Activated T-cell treated with anti-CD3 and anti-CD28 coated beads for 1 hour (primary cell): Measurements from ENCODE around the gene EPB41L4A.
"Not testable (repeated sequence)": the region's sequence is repeated elsewhere in the genome, so short reads cannot be mapped to it uniquely, and the experiment has no call there.

Experiments used
- DNase-seq: peaks from one replicate; pipeline ENCODE4 v3.0.0-alpha.2; 2020; ENCODE audit warnings: low read depth

EPB41L4A gene, protein sequence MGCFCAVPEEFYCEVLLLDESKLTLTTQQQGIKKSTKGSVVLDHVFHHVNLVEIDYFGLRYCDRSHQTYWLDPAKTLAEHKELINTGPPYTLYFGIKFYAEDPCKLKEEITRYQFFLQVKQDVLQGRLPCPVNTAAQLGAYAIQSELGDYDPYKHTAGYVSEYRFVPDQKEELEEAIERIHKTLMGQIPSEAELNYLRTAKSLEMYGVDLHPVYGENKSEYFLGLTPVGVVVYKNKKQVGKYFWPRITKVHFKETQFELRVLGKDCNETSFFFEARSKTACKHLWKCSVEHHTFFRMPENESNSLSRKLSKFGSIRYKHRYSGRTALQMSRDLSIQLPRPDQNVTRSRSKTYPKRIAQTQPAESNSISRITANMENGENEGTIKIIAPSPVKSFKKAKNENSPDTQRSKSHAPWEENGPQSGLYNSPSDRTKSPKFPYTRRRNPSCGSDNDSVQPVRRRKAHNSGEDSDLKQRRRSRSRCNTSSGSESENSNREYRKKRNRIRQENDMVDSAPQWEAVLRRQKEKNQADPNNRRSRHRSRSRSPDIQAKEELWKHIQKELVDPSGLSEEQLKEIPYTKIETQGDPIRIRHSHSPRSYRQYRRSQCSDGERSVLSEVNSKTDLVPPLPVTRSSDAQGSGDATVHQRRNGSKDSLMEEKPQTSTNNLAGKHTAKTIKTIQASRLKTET

DNA sequence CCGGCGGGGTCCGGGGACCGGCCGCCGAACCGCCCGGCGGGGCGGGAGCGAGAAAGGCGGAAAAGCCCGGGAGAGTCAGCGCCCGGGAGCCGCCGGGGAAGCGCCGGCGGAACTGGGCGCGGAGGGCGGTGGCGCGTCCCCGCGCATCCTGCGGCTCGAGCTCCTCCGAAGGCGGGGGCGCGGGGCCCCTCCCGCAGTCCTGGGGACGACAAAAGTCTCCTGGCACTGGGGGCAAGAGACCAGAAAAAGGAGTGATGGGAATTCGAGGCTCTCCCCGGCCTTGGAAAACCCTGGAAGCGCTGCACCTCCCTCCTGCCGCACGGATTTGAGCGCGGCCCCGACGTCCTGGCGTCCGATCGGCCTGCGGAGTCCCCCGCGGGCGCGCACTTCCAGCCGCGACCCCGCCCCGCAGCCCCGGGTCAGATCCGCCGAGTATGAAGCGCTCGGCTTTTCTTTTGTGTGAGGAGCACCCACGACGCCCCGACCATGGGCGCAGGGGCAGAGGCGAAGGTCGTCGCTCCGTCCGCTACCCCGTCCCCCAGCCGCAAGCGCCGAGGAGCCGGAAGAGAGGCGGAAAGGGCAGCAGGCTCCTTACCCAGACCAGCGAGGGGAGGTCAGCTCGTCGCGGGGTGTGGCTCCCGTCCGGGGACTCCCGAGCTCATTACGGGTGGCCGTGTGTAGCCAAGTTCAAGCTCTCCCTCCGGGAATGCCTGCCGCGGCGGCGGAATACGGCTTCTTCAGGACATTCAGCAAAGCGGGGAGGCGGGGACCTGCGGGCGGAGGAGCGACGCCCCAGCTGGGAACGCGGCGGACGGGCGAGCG is at the start of gene EPB41L4A:
EPB41L4A (minus strand) TSS at position 114 of the 822 bp plus-strand sequence. CDS start 238 bp downstream, outside the sequence.
- DNase-seq, result no peak

- DNase-seq, result no peak
Observed at GRCh38 chr5:112467485-112467884, 48.4 kb upstream of the EPB41L4A start.

DNA sequence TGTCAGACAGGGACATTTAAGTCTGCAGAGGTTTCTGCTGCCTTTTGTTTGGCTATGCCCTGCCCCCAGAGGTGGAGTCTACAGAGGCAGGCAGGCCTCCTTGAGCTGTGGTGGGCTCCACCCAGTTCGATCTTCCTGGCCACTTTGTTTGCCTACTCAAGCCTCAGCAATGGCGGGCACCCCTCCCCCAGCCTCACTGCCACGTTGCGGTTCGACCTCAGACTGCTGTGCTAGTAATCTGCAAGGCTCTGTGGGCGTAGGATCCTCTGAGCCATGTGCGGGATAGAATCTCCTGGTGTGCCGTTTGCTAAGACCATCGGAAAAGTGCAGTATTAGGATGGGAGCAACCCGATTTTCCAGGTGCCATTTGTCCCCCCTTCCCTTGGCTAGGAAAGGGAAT is 47.2 kb upstream of the EPB41L4A start:
- not testable (repeated sequence) for DNase-seq

DNA sequence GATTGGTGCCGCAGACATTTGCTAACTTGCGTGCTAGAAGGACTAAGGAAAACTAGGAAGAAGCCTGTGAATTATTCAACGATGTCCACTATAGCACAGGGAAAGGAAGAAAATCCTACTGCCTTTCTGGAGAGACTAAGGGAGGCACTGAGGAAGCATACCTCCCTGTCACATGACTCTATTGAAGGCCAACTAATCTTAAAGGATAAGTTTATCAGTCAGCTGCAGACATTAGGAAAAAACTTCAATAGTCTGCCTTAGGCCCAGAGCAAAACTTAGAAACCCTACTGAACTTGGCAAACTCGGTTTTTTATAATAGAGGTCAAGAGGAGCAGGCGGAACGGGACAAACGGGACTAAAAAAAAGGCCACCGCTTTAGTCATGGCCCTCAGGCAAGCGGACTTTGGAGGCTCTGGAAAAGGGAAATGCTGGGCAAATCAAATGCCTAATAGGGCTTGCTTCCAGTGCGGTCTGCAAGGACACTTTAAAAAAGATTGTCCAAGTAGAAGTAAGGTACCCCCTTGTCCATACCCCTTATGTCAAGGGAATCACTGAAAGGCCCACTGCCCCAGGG is 28.2 kb upstream of the EPB41L4A start:
- not testable (repeated sequence) for DNase-seq

DNA sequence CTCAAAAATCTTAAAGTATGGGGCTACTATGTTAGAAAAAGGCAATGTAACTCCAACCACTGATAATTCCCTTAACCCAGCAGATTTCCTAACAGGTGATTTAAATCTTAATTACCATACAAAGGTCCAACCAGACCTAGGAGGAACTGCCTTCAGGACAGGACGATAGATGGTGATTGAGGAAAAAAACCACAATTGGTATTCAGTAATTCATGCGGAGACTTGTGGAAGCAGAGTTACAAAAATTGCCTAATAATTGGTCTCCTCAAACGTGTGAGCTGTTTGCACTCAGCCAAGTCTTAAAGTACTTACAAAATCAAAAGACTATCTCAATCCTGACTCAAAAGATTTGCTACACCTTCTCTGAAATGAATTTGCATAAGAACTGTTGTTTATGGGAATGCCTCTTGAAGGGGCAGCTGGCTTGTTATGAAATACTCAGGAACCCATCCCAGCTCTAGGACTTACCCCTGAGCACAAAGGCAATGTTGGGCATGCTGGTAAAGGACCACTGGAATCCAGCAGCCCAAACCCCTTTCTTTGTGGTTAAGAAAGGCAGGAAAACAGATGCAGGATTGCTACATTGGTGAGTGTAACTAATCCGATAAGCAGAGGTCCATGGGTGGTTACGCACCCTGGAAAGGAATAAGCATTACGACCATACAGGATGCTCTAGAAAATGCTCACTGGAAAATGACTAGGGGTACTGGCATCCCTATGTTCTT is 26.7 kb upstream of the EPB41L4A start:
- no peak for DNase-seq

- DNase-seq, result not testable (repeated sequence)
Observed at GRCh38 chr5:112443932-112444331, 24.9 kb upstream of the EPB41L4A start.

GRCh38 chr5:112440031-112440430 is 21.0 kb upstream of the EPB41L4A start:
- DNase-seq, result no peak

GRCh38 chr5:112436144-112436543 is 17.1 kb upstream of the EPB41L4A start:
- no peak for DNase-seq

DNA sequence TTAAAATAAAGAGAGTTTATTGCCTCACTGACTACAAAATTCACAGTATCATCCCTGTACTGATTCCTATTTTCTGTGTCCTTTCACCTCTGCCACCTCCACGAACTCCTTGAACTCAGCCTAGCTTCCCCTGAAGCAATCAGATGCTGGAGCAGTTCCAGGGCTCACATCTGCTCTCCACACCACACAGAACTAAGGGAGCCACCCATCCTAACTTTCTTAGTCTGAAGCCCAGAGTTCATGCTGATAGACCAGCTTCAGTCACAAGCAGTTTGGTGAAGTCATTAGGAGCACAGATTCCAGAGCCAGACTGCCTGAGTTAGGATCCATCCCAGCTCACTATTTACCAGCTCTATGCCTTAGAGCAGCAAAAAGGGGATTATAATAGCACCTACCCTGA is 15.6 kb upstream of the EPB41L4A start:
- DNase-seq, result no peak

GRCh38 chr5:112426202-112426601 is 7.1 kb upstream of the EPB41L4A start:
- DNase-seq, result not testable (repeated sequence)

DNA sequence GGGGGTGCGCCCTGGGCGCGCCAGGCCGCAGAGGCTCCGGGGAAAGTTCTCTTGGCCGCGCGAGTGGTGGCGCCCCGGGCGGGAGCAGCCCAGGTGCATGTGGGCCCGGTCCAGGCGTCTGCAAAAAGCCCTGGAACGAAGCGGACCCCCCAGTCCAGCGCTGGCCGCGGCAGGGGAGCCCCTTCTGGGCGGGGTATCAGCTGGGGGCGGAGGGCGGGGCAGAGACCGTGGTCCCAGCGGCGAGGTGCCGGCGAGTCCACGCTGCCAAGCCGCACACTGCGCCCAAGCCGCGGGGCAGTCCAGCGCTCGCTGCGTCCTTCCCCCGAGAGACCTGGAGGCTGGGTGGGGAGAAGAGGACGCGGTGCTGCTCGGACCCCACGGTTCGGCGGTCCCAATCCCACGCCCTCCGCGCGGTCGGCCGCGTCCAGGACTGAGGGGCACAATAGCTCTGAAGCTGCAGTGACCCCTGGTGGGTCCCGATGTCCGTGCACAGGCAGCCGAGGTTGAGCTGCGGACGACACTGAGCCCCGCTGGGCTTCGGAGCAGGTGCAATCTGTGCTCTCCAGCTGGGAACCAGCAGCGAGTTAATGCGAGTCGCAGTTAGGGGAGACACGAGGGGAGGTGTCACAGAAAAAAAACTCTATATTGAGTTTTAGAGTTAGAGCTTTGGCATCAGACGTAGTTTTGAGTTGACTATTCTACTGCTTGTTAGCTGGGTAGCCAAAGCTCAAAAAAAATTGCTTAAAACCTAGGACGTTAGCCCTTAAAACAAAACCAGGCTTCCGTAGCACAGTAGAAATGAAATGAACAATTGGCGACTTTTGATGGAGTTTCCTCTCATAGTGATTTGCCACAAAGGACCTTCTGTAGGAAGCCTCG is 1.1 kb upstream of the EPB41L4A start:
- no peak for DNase-seq

DNA sequence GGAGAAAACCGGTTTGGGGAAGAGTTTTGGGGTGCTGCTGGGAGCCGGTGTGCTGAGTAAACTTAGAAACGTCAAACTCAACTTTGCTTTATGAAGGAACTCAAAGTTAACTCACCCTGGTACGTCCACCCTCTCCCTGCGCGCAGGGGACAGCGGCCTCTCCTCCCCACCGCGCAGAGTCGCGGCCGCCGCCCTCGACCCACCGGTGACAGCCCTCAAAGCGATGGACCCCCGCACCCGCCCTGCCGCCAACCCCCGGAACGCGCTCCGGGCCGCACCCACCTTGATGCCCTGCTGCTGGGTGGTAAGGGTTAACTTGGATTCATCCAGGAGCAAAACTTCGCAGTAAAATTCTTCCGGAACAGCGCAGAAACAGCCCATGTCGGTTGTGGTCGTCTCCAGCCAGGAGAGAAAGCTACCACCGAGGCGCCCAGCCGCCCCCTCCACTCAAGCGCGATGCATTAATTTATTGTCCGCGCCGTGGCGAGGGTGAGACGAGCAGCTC is 366 bp downstream of the EPB41L4A start:
- no peak for DNase-seq

DNA sequence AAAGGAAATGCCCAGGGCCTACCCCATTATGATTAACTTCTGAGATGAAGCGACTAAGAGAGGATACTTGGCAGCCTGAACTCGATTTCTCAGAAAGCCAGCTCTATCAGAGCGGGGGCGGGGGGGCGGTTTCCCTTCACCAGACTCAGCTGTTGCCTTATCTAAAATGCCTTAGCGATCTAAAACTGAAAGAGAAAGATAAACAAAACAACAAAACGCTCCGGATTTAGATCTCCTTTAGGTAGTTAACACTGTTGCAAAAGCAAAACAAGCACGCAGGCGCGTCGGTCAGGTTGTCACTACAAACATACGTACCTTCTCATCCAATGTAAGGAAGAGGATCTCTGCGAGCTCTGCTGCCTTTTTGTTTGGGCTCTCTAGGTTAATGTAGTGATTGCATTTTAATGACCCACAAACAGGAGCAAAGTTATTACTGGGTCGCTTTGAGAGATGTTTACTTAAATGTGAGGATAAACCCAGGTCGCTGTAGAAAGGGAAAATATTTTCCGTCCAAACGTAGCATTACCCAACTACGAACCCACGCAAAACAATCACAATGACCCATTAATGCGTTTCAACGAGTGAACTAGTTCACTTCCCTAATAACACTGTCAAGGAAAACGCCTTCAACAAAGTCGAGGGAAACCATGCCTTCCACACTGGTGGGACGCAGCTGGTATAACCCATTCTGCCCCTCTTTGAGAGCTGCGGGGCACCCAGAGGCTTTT is 982 bp downstream of the EPB41L4A start:
- no peak for DNase-seq

DNA sequence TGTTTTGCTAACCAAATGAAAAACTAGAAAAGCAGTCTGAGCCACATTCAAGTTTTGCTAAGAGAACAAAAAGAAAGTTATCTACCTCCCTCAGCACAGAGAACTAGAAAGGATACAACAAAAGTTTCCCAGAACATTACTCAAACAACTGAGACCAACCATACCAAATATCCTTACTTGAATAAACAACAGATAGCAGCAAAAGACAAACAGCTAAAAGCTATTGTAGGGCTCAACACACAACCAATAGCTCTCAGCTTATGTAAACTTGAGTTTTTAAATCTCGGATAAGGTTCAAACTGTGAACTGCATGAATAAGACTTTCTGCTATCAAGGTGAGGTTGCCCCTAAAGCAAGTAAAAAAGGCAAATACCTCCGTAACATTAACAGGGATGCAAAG is 3.5 kb downstream of the EPB41L4A start:
- no peak for DNase-seq

- no peak for DNase-seq
Observed at GRCh38 chr5:112413611-112414010, 5.5 kb downstream of the EPB41L4A start.

DNA sequence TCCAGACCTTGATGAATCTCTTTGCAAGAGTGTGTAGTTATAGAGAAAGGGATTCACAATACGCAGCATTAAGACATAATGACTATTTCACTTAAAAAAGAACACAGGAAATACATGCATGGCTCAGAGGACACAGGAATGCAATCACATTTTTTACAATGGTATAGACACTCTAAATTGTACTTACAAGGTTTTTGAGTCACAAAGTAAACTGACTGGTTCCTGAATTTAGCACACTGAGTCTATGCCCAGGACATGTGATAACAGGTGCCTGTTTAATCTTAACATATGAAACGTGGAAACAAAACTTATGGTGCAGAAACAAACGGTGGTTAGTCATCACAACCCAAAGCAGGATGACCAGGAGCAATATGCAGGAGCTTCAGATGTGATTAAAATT is 6.7 kb downstream of the EPB41L4A start:
- no peak for DNase-seq

DNA sequence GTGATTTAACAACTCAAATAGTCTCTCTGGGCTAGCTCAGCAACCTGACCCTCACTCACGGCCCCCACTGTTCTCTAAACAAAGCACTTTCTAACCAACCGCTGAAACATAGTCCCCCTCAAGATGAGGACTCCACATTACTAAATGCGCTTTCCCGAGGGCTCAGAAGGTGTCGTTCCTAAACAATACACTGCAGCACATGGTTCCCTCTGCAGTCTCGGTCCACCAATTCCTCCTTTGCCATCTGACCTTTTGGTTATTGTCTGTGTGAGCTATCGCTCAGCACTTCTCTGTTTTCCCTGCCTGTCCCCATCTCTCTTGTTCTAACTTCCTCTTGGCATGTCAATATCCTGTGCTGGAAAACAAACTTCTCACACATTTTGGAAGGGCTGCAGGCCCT is 7.2 kb downstream of the EPB41L4A start:
- no peak for DNase-seq

- no peak for DNase-seq
Observed at GRCh38 chr5:112407666-112408065, 11.4 kb downstream of the EPB41L4A start.

- DNase-seq, result no peak
Observed at GRCh38 chr5:112407240-112407639, 11.8 kb downstream of the EPB41L4A start.

GRCh38 chr5:112403069-112403468 is 16.0 kb downstream of the EPB41L4A start:
- DNase-seq, result no peak
